Cerebellar cortex (tissue), 1 donor: ENCODE results near the gene SMIM35.
"Not testable (repeated sequence)": the region's sequence is repeated elsewhere in the genome, so short reads cannot be mapped to it uniquely, and the experiment has no call there.

Source experiments
- DNase-seq: peaks from one replicate; pipeline ENCODE4 v3.0.0-alpha.2; 2015; ENCODE audit warnings: low spot score

SMIM35 gene

DNA sequence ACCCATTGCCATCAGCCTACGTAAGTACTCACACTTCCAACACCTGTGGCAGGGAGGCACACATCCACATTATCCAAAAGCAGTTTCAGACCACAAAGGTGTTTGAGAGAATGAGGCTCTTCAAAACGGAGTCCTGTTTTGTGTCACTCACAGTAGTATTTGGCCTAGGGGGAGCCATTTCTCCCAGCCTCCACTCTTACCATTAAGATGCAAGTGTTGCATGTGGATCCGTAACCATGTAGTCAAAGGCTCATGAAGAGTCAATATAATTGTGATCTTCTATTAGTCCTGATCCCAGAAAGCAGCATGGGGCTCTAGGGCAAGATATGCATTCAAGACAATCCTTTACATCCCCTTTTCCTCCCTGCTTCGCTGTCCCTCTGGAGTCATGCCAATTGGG lies 59.1 kb downstream of the SMIM35 start:
- no peak for DNase-seq

DNA sequence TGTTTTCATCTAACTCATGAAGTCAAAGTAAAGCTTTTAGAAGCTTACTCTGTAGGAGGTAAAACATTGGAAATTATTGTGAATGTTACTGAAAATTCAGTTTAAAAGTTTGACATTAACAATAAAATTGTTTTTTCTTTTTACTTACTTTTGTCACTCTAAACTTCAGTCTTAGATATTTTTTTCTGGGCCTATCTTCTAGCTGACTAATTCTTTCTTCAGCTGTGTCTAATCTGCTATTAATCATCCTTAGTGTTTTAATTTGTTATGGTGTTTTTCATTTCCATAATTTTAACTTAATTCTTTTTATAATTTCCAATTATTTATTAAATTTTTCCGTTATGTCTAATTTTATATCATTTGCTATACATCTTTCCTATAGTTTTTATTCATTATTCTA lies 65.6 kb downstream of the SMIM35 start:
- DNase-seq: no peak

- no peak for DNase-seq
Observed at GRCh38 chr11:118018401-118018800, 68.4 kb downstream of the SMIM35 start.

GRCh38 chr11:118017631-118018315 lies 69.0 kb downstream of the SMIM35 start:
- no peak for DNase-seq

- no peak for DNase-seq
Observed at GRCh38 chr11:118017111-118017510, 69.7 kb downstream of the SMIM35 start.

DNA sequence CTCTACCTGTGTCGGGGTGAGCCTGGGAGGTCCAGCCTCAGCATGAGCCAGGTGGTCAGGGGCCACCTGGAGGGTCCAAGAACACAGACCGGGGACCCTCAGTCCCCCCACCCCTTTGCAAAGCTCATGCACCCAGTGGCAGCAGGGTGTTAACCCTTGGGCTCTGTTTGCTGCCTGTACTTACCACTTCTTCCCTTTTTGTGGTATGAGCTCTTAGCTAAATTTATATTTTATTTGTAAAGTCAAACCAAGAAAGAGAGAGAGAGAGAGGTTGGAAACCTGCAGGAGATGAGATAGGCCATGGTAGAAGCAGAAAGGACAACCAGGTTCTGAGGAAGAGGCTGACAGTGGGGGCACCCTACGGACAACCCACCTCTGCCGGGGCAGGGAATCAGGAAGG lies 70.7 kb downstream of the SMIM35 start:
- no peak for DNase-seq

DNA sequence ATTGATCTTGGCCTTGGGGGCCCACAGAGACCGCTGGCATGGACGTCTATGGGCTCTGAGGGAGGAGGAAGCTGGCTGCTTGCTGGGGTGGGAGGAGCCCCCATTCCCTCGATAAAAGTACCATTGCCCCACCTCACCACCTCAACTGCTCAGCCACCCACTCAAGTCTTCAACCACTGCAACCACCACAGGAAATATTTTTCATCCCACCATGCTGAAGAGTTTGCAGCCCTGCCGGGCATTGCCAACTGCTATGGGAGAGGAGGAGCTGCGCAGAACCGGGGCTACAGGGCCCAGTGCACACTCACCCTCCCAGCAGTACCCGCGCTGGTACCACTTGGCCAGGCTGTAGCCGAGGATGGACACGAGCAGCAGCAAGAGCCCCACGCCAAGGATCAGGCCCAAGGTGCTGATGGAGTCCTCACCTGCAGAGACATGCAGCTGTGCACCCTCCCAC lies 71.3 kb downstream of the SMIM35 start:
- DNase-seq: no peak

- no peak for DNase-seq
Observed at GRCh38 chr11:118014022-118014421, 72.7 kb downstream of the SMIM35 start.

DNA sequence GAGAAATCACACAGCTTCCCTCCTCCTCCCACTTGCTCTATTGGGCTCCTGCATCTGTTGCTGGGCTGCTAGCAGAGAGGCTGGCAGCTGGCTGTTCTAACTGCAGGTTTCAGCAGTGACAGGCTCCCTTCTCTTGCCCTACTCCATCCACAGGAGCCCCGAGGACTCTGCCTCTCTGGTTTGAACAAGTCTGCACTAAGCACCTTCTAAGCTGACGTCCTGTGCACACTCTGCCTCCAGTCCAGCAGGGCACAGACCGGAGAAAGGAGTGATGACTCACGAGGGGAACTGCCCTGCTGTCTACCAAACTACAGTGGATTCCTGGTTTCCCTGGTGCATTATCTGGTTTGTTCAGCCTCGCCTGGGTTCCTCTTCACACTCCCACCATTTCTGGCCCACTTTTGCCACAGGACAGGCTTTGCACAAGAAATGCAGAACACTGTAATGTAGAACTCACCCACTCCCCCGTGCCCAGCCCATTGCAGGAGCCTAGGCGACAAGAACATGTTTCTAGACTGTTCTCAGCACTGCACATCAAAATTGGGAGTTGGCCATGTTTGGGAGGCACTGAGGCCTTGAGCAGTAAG lies 74.6 kb downstream of the SMIM35 start:
- no peak for DNase-seq

GRCh38 chr11:118010738-118011461 lies 75.9 kb downstream of the SMIM35 start:
- DNase-seq: peak; percentile 12

- no peak for DNase-seq
Observed at GRCh38 chr11:118009864-118010737, 76.7 kb downstream of the SMIM35 start.

- DNase-seq: no peak
Observed at GRCh38 chr11:118008271-118008911, 78.4 kb downstream of the SMIM35 start.

DNA sequence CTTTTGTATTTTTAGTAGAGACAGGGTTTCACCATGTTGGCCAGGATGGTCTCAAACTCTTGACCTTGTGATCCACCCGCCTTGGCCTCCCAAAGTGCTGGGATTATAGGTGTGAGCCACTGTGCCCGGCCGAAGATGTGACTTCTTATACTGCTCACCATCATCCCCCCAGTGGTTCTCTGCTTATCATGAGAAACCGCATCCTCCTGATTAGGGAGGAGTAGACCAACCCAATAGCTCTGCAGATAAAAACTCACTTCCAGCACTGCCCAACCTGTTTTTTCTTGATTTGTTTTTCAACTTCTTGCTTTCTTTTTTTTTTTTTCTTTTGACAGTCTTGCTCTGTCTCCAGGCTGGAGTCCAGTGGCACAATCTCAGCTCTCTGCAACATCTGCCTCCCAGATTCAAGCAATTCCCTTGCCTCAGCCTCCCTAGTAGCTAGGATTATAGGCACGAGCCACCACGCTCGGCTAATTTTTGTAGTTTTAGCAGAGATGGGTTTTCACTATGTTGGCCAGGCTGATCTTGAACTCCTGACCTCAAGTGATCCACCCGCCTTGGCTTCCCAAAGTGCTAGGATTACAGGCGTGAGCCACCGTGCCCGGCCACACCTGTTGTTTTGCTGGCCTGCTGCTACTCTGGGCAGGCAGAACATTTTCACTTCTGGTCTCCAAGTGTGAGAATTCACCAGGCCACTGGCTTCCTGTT lies 79.0 kb downstream of the SMIM35 start:
- DNase-seq: not testable (repeated sequence)

DNA sequence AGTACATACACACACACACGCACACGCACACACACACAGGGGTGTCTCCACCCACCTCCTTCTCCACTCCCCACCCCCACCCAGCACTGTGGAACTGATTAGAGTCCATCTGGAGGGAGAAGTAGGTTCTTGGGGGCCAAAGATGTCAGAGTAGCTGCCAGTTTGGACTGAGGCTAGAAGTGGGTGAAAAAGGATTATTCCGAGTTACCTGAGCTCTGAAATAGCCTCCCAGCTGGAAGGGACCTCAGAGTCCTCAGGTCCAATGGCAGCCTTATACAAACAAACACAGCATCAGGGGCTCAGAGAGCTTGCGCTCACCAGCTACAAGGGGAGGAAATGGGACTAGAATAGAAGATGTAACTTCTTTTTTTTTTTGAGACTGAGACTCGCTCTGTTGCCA lies 79.7 kb downstream of the SMIM35 start:
- DNase-seq: no peak

- no peak for DNase-seq
Observed at GRCh38 chr11:118006153-118006534, 80.6 kb downstream of the SMIM35 start.

DNA sequence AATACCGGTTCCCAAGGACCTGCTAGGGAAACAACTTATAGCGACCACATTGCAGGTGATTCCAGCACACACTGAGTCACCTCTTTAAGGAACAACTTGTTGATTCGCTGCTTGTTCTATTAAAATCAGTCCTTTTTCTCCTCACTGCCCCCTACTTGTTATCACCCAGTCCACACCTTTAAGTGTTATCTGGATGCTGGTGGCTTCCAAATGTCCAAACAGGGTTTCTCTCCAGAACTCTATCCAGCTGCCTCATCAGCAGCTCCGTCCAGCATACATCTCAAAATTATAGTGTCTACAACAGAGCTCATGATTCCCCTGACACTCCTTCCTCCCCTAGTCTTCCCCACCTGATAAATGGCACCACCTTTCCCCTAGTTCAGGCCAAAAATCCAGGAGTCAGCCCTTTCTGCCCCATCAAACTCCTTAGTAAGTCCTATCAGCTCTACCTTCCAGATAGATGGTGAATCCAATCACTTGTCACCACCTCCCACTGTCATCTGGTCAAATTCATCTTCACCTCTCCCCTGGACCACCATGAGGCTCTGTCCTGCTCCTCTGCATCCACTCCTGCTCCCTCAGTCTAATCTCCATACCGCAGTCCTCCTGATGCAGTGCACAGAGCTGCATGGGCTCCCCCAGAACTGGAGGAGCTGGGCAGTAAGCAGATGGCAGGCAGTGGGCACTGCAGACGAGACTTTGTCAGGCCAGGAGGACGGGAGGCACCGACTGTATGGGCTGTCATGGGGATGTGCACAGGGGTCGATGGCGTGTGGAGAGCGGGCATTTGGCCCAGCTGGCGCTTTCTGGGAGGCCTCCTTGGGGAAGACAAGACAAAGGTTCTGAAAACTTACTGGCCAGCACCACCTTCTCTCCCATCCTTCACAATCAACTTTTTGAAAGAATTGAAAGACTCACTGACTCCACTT lies 81.3 kb downstream of the SMIM35 start:
- DNase-seq: no peak

GRCh38 chr11:118004543-118005223 lies 82.1 kb downstream of the SMIM35 start:
- no peak for DNase-seq

DNA sequence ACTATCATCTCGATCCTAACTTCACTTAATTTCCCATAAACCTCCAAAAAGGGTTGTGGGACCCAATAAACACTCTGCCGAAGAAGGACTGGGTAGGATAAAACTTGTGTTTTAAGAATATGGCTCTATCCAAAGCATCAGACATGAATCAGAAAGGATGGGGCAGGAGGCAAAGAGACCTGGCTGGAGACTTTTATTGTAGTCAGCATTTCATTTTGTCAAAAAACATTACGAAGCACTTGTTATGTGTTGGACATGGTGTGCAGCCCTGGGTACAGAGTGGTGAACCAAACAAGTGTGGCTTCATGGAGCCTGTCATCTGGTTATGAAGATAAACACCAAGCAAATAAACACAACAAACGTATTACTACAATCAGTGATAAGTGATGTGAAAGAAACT lies 83.3 kb downstream of the SMIM35 start:
- DNase-seq: no peak
